Mucosa of stomach (tissue), 1 donor: ENCODE data around the gene ARHGAP12.

ENCODE experiments used
- H3K27me3 ChIP-seq: one replicate; pipeline ENCODE4 v1.7.0; 2013; ENCODE audit warnings: mild to moderate bottlenecking, low read length; ENCODE audit not compliant: control insufficient read depth, insufficient read depth
- H3K36me3 ChIP-seq: one replicate; pipeline ENCODE4 v1.7.0; 2013; ENCODE audit warnings: low read length; ENCODE audit not compliant: control insufficient read depth, insufficient read depth
- H3K4me1 ChIP-seq: one replicate; pipeline ENCODE4 v1.7.0; 2013; ENCODE audit warnings: mild to moderate bottlenecking, low read length; ENCODE audit not compliant: control insufficient read depth, insufficient read depth
- H3K4me3 ChIP-seq: one replicate; pipeline ENCODE4 v1.7.0; 2013; ENCODE audit warnings: low read length
- H3K9ac ChIP-seq: one replicate; pipeline ENCODE4 v1.7.0; 2013; ENCODE audit warnings: mild to moderate bottlenecking, low read length, moderate library complexity
- H3K9me3 ChIP-seq: one replicate; pipeline ENCODE4 v1.7.0; 2013; ENCODE audit warnings: mild to moderate bottlenecking, low read length, moderate library complexity; ENCODE audit not compliant: control insufficient read depth
- donor health status: Pancreatic carcinoma.

The ARHGAP12 gene

GRCh38 chr10:31944071-31944433 is 15.4 kb upstream of the ARHGAP12 start:
- Histone ChIP-seq H3K4me1 (peaks cover 61% of the 10 kb centered on the region), H3K36me3 (no peaks in the 10 kb centered on the region), H3K9ac (no peak overlapping the region), H3K27me3 (no peaks in the 10 kb centered on the region), H3K4me3 (no peak overlapping the region), H3K9me3 (no peaks in the 10 kb centered on the region)

DNA sequence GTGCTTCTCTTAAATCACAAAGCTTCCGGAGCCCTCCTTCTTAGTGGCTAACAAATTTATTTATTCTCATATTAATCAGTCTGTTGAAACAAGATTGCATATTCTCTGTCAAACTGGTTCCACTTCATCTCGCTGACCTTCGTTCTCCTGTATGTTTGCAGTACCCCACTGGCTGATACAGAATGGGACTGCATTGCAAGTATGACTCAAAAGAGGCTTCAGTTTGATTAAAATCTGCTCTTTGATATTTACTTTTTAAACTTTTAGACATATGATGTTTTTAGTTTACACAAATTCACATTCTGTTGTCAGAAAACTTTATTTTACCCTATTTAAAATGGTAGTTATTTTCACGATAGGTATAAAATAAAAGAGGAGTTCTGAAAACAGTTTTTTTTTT is 14.3 kb upstream of the ARHGAP12 start:
- no peak overlapping the region for H3K4me3 ChIP-seq
- H3K9me3 ChIP-seq, result no peaks in the 10 kb centered on the region
- H3K4me1 ChIP-seq, result peaks cover 69% of the 10 kb centered on the region
- peak overlapping the region; percentile 37 for H3K9ac ChIP-seq
- no peaks in the 10 kb centered on the region for H3K36me3 ChIP-seq
- no peaks in the 10 kb centered on the region for H3K27me3 ChIP-seq

- no peaks in the 10 kb centered on the region for H3K27me3 ChIP-seq
- peaks cover 69% of the 10 kb centered on the region for H3K4me1 ChIP-seq
- H3K9me3 ChIP-seq, result no peaks in the 10 kb centered on the region
- no peak overlapping the region for H3K4me3 ChIP-seq
- H3K36me3 ChIP-seq, result no peaks in the 10 kb centered on the region
- peak overlapping the region; percentile 37 for H3K9ac ChIP-seq
Measured at GRCh38 chr10:31942435-31942834, 13.8 kb upstream of the ARHGAP12 start.

DNA sequence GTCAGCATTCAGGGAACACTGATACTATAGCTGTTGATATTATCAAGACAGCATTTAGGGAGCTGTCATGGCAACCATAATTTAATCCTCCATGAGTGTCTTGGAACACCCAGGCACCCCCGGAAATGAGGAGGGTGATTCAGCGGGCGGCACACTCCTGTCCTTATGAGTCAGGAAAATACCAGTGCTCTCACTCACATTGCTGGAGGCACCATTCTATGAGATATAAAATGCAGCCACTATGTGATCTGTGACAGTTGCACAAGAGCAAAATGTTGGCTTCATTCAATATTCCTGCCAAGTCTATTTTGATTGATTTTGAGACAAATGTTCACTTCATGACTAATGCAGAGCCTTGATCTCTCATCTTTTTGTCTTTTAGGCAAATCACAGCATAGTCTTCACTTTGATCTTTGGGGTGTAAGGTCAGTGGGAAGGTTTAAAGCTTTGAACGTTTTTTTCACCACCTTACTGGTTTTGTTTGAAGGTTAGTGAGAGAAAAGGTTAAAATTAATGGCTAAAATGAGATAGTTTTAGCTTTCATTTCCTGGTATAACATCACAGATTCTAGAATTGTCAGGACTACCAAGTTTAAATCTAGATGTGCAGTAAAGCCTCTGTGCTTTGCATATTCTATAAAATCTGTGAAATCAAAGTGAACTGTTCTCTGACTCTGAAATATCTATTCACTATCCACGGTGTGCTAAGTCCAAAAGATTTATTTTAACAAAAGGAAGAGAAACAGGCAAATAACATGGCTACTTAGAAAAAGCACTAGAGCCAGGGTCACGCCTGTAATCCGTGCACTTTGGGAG is 12.4 kb upstream of the ARHGAP12 start:
- no peak overlapping the region for H3K9ac ChIP-seq
- no peaks in the 10 kb centered on the region for H3K36me3 ChIP-seq
- H3K9me3 ChIP-seq, result no peaks in the 10 kb centered on the region
- no peaks in the 10 kb centered on the region for H3K27me3 ChIP-seq
- H3K4me3 ChIP-seq, result no peak overlapping the region
- H3K4me1 ChIP-seq, result peaks cover 70% of the 10 kb centered on the region

DNA sequence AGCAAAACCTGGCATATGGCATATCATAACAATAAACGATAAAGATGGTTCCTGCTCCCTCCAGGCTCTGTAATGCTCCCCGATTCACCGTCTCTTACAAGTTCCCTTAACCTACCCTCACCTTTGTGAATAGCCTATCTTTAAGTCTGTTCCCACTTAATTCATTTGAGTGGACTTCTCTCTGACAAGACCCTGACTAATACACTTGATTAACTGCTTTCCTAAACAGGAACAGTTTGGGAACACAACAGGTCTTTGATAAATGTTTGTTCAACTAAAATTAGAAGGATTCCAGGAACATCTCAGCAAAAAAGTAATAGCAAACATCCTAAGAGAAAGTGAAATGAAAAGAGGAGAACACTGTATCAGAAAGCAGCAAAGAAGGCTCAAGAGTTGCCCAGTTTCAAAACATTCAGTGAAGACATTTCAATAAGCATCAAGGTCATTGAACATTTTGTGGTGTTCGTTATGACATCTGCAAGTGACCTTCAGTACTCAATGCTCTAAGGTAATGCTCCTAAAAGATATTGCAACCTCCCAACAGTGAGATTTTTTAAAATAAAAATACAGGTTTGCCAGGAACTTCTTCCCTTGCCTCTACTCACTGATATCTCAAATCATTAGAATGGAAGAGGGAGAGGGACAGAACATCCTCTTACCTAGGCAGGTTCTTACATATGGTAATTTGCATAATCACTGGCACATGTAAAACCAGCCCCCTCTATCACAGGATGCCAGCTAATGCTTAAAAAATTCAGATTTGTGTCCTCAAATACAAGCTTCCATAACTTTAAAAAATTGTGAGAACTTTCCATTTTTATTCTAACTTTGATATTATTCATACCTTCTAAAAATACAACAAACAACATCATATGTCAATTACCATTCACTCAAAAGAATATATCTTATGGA is 11.4 kb upstream of the ARHGAP12 start:
- Histone ChIP-seq H3K4me3 (no peak overlapping the region), H3K9ac (no peak overlapping the region), H3K36me3 (no peaks in the 10 kb centered on the region), H3K27me3 (no peaks in the 10 kb centered on the region), H3K4me1 (peaks cover 70% of the 10 kb centered on the region), H3K9me3 (no peaks in the 10 kb centered on the region)

DNA sequence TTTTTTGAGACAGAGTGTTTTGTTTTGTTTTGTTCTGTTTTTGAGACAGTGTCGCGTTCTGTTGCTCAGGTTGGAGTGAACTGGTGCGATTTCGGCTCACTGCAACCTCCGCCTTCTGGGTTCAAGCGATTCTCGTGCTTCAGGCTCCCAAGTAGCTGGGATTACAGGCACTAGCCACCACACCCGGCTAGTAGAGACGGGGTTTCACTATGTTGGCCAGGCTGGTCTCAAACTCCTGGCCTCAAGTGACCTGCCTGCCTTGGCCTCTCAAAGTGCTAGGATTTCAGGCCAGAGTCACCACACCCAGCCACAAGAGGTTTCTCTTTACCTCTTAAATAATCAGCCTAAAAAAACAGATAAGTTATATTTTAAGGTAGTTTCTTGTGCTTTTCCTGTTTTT is 8.7 kb upstream of the ARHGAP12 start:
- H3K36me3 ChIP-seq, result no peaks in the 10 kb centered on the region
- H3K9ac ChIP-seq, result peak overlapping the region; percentile 64
- no peaks in the 10 kb centered on the region for H3K9me3 ChIP-seq
- peaks cover 48% of the 10 kb centered on the region for H3K4me1 ChIP-seq
- no peaks in the 10 kb centered on the region for H3K27me3 ChIP-seq
- H3K4me3 ChIP-seq, result no peak overlapping the region

DNA sequence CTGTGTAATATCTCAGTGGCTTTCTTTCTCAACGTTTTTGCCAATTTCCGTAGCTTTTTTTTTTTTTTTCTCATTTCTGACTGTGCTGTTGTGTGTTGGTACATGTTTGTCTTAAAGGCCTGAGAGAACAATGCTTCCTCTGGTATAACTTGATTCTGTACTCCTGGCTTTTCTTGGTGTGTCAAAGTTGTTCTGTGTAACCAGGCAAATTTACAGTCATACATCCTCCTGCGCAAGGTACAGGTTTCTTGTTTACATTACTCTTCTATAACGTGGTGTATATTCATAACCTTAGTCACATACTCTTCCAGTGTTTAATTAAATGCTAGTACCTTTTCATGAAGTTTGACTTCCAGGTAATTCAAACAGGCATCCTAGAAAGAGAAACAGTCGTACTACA is 8.3 kb upstream of the ARHGAP12 start:
- no peaks in the 10 kb centered on the region for H3K27me3 ChIP-seq
- no peaks in the 10 kb centered on the region for H3K36me3 ChIP-seq
- peaks cover 44% of the 10 kb centered on the region for H3K4me1 ChIP-seq
- H3K4me3 ChIP-seq, result no peak overlapping the region
- no peaks in the 10 kb centered on the region for H3K9me3 ChIP-seq
- peak overlapping the region; percentile 64 for H3K9ac ChIP-seq

- Histone ChIP-seq H3K27me3 (no peaks in the 10 kb centered on the region), H3K4me1 (peaks cover 36% of the 10 kb centered on the region), H3K9me3 (no peaks in the 10 kb centered on the region), H3K4me3 (no peak overlapping the region), H3K9ac (no peak overlapping the region), H3K36me3 (no peaks in the 10 kb centered on the region)
Measured at GRCh38 chr10:31936086-31936485, 7.5 kb upstream of the ARHGAP12 start.

DNA sequence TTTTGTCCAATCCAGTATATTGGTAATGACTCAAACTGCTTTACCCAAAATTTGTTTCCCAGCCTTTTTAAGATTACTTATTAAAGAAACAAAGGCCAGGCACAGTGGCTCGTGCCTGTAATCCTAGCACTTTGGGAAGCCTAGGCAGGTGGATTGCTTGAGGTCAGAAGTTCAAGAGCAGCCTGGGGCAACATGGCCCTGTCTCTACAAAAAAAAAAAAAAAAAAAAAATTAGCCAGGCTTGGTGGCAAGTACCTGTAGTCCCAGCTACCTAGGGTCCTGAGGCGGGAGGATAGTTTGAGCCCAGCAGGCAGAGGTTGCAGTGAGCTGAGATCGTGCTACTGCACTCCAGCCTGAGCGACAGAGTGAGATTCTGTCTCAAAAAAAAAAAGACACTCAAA is 7.0 kb upstream of the ARHGAP12 start:
- Histone ChIP-seq H3K36me3 (no peaks in the 10 kb centered on the region), H3K4me1 (peaks cover 34% of the 10 kb centered on the region), H3K9me3 (no peaks in the 10 kb centered on the region), H3K4me3 (no peak overlapping the region), H3K9ac (no peak overlapping the region), H3K27me3 (no peaks in the 10 kb centered on the region)

DNA sequence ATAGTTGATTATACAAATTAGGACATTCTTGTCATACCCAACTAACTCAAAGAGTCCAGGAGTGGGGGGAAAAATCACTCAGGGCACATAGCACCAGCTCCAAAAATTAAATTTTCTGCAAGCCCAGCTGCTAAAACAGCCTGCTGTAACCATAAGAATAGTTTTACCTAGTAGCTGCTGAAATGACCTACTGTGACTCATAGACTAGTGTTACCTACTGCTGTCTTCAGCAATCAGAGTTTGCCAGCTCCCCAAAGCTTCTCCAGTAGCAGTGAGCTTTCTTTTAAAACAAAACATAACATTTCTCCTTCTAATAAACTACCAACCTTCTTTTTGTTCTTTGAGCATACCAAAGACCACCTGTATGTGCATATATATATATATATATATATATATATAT is 4.2 kb upstream of the ARHGAP12 start:
- peaks cover 14% of the 10 kb centered on the region for H3K4me1 ChIP-seq
- H3K9me3 ChIP-seq, result no peaks in the 10 kb centered on the region
- no peaks in the 10 kb centered on the region for H3K36me3 ChIP-seq
- H3K9ac ChIP-seq, result no peak overlapping the region
- no peaks in the 10 kb centered on the region for H3K27me3 ChIP-seq
- no peak overlapping the region for H3K4me3 ChIP-seq

DNA sequence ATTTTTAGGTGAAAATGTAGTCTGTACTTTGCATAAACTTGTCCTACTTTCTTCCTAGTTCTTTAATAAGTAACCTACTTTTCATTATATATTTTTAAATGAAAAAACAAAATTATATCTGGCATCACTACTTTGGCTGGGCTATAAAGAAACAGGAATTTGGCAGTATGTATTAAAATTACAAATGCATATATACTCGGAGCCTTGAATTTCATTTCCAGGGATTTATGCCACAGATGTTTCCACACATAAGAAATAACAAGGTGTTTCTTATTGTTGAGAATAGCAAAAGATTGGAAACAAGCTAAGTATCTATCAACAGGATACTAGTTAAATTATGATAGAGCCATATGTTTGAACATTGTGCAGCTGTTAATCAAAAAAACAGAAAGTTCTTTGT is 2.2 kb upstream of the ARHGAP12 start:
- peaks cover 15% of the 10 kb centered on the region for H3K4me1 ChIP-seq
- no peaks in the 10 kb centered on the region for H3K36me3 ChIP-seq
- no peaks in the 10 kb centered on the region for H3K27me3 ChIP-seq
- no peak overlapping the region for H3K4me3 ChIP-seq
- peak overlapping the region; percentile 94 for H3K9ac ChIP-seq
- H3K9me3 ChIP-seq, result no peaks in the 10 kb centered on the region

DNA sequence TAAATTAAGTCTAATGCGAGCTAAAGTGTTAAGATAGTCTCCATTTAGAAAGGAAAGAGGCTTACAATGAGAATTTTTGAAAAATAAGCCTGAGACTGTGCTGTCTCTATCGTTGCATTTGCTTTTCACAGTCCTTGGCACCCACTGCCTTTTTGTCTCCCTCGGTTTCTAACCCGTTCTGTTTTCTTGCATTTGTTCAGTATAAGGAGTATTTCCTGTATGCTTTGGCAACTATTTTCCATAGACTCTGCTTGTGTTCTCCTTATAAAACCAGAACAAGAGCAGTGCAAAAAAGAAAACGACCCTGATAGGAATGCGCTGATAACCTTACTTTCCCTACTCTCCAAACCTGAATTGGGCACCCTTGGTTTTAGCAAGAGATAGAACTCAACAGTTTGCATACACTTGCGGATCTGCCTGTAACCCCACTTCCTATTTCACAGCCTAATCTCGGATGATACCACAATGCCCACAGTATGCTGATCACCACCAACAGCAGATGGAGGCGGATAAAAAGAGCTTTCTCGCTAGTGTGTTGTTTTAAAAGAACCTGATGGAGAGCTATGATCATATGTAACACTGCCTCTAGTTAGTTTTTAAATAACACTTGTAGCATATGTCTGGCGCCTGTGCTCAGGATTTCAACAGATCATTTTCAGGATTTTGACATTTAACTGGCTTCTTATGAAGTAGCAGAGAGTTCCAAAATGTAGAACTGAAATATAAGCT is 1.6 kb upstream of the ARHGAP12 start:
- H3K9ac ChIP-seq, result peak overlapping the region; percentile 94
- no peaks in the 10 kb centered on the region for H3K27me3 ChIP-seq
- H3K9me3 ChIP-seq, result no peaks in the 10 kb centered on the region
- no peaks in the 10 kb centered on the region for H3K36me3 ChIP-seq
- H3K4me3 ChIP-seq, result peak overlapping the region; percentile 67
- H3K4me1 ChIP-seq, result peaks cover 11% of the 10 kb centered on the region
